Sigmoid colon (tissue), 4 donors: Measurements from ENCODE around the gene SLC2A13.

Experiments used
- EP300 ChIP-seq, 4 donors: sonication (generic); formaldehyde crosslinking; IDR thresholded peaks; one replicate each; pipeline ENCODE4 v1.6.1; 2017; ENCODE audit warnings: antibody characterized with exemption in 4 of 4
- POLR2AphosphoS5 ChIP-seq, 4 donors: sonication (generic); formaldehyde crosslinking; IDR thresholded peaks; one replicate each; pipeline ENCODE4 v1.6.1; 2017; ENCODE audit warnings: antibody characterized with exemption in 4 of 4
- TF ChIP-seq, protein P1 (sequence below), 4 experiments: fragments of 450-650 bp in 3 of 4; fragments of 200-600 bp in 1 of 4; IDR thresholded peaks; one replicate each; pipeline ENCODE4 v1.5.1; 2016 to 2019; ENCODE audit warnings: antibody characterized with exemption in 4 of 4, mild to moderate bottlenecking in 3 of 4, moderate library complexity in 2 of 4

DNA sequence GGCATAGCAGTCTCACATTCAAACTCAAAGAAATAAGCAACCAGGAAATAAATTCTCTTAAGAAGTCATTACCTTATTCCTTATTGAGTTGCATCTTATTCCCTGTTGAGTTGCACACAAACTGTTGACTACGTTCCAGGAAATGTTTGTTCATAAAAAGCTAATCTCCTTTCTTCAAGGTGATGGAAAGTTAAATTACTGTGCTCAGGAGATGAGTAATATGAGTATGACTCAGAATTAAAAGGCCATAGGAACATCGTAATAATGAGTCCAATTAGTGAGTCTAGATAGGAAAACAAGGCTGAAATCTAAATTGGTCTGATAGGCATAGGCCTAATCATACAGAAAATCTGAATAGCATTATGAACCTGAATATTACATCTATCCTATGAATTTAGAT lies 203.1 kb downstream of the SLC2A13 start:
- TF ChIP-seq POLR2AphosphoS5 (IDR thresholded peaks at IDR 0.05): no peak
- TF ChIP-seq, protein P1, sequence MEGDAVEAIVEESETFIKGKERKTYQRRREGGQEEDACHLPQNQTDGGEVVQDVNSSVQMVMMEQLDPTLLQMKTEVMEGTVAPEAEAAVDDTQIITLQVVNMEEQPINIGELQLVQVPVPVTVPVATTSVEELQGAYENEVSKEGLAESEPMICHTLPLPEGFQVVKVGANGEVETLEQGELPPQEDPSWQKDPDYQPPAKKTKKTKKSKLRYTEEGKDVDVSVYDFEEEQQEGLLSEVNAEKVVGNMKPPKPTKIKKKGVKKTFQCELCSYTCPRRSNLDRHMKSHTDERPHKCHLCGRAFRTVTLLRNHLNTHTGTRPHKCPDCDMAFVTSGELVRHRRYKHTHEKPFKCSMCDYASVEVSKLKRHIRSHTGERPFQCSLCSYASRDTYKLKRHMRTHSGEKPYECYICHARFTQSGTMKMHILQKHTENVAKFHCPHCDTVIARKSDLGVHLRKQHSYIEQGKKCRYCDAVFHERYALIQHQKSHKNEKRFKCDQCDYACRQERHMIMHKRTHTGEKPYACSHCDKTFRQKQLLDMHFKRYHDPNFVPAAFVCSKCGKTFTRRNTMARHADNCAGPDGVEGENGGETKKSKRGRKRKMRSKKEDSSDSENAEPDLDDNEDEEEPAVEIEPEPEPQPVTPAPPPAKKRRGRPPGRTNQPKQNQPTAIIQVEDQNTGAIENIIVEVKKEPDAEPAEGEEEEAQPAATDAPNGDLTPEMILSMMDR (IDR thresholded peaks at IDR 0.05): no peak
- no peak for TF ChIP-seq EP300 (IDR thresholded peaks at IDR 0.05)
